NCI-H748 (cell line): ENCODE results near the gene MRPS7.

Experiments used
- DNase-seq: peaks from one replicate; lab custom pipeline; 2025; ENCODE audit not compliant: unreplicated experiment; lab: John Stamatoyannopoulos, UW

Gene MRPS7

DNA sequence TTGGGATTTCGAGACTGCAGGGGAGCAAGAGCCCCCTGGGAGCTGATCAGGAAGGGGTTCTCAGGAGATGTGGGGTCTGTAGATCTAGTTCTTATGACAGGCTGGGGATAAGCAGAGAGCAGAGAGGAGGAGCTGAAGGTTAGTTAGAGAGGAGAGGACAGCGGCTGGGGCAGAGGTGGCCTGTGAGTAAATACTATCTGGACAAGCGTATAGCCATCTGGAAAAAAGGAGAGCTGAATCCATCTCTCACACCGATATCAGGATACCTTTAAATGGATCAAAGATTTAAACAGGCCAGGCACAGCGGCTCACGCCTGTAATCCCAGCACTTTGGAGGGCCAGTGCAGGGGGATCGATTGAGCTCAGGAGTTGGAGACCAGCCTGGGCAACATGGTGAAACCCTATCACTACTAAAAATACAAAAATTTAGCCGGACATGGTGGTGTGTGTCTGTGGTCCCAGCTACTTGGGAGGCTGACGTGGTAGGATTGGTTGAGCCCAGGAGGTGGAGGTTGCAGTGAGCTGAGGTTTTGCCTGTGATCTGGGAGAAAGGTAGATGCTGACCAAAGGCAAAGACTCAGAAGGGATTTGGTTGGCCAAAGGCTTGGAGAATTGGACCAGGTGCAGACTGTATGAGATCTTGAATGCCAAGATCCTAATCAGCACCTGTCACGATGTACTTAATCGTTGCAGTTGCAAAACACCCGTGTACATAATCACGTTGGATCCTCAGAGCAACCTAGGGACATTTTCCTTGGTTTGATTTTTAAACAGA, 46.5 kb downstream of the MRPS7 start:
- no peak for DNase-seq

GRCh38 chr17:75308732-75309629, 47.3 kb downstream of the MRPS7 start:
- no peak for DNase-seq

- DNase-seq, result no peak
Measured at GRCh38 chr17:75313941-75314551, 52.4 kb downstream of the MRPS7 start.

GRCh38 chr17:75315541-75316243, 54.0 kb downstream of the MRPS7 start:
- DNase-seq, result no peak
